MCF 10A (cell line): ENCODE data around the gene HEATR1. TPM values are rescaled to one million over a fixed set of nuclear protein-coding genes. Genes with fewer than 3 reads are reported as not detected.
A peak's percentile ranks its signal among the peaks of the same experiment; 100 is the strongest.

Source experiments
- BruUV-seq: library from RNA; stranded (reverse); fragments of 400-500 nt; replicated peaks from 2 replicates; lab custom pipeline; 2021; lab: Mats Ljungman, UMichigan
- CTCF ChIA-PET: fragments of 300-600 bp; sonication (Branson Sonifier 250); formaldehyde crosslinking; extraction: SDS; loops from one replicate; lab custom pipeline; 2021; ENCODE audit warnings: antibody characterized with exemption, inconsistent platforms; lab: Yijun Ruan, JAX
- POLR2A ChIA-PET: fragments of 300-600, 350-650 bp; sonication (Branson Sonifier 250); formaldehyde crosslinking; extraction: SDS; loops from one replicate; lab custom pipeline; 2020; ENCODE audit warnings: antibody characterized with exemption, inconsistent platforms; lab: Yijun Ruan, JAX
- DNase-seq: peaks from one replicate; pipeline ENCODE4 v3.0.0-alpha.2; 2018; ENCODE audit not compliant: unreplicated experiment
- H3K27ac Mint-ChIP-seq: one replicate; pipeline ENCODE4 v1.8.0; 2022; ENCODE audit warnings: mild to moderate bottlenecking, low read depth, mixed read lengths; ENCODE audit not compliant: unreplicated experiment
- H3K27me3 Mint-ChIP-seq: one replicate; pipeline ENCODE4 v1.8.0; 2022; ENCODE audit warnings: mixed read lengths; ENCODE audit not compliant: insufficient read depth, unreplicated experiment
- H3K36me3 Mint-ChIP-seq: one replicate; pipeline ENCODE4 v1.8.0; 2022; ENCODE audit warnings: mild to moderate bottlenecking, moderate library complexity, mixed read lengths; ENCODE audit not compliant: insufficient read depth, unreplicated experiment
- H3K4me1 Mint-ChIP-seq: one replicate; pipeline ENCODE4 v1.8.0; 2022; ENCODE audit warnings: mixed read lengths; ENCODE audit not compliant: insufficient read depth, unreplicated experiment
- H3K4me3 Mint-ChIP-seq: one replicate; pipeline ENCODE4 v1.8.0; 2022; ENCODE audit warnings: mild to moderate bottlenecking, moderate library complexity, mixed read lengths; ENCODE audit not compliant: unreplicated experiment
- H3K9me3 Mint-ChIP-seq: one replicate; pipeline ENCODE4 v1.8.0; 2022; ENCODE audit warnings: mixed read lengths; ENCODE audit not compliant: unreplicated experiment
- intact Hi-C: fragments of 100-400 bp; cut with micrococcal nuclease; formaldehyde crosslinking; loops from 2 replicates; pipeline ENCODE4 v1.14.1; 2022
- total RNA-seq: library from RNA; stranded (reverse); gene quantifications from 2 replicates; pipeline ENCODE4 v1.2.3, GENCODE V29; 2022
- TF ChIP-seq, protein P1 (sequence below): fragments of 200-600 bp; IDR thresholded peaks from one replicate; pipeline ENCODE4 v1.8.0; 2022; ENCODE audit warnings: antibody characterized with exemption, mild to moderate bottlenecking; ENCODE audit not compliant: unreplicated experiment

Gene HEATR1
- total RNA-seq, 1 experiment from 2014 or later = 128 TPM

DNA sequence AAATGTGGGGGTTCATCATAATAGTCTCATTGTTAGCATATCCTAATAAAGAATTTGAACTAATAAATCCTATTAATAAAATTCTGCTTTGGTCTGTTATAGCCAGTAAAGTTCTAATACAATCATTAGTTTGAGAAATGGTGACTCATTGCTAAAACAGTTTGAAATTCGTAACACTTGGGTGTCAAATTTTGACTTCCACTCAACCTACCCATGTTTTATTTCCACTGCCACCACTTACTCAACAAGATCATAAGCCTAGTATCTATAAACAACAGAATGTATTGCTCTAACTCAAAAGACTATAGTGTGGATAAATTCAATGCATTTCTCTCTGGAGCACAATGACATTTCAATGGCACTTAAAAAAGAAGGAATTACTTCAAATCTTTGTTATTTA, 51.4 kb downstream of the HEATR1 start:
- DNase-seq = no peak
- POLR2A ChIA-PET = interaction anchor here (0.9 to 3.6 kb wide), 3 partner anchors 11 to 22 kb away, joined by 3 to 17 read pairs (median 3); no protein-coding TSS in a partner anchor

DNA sequence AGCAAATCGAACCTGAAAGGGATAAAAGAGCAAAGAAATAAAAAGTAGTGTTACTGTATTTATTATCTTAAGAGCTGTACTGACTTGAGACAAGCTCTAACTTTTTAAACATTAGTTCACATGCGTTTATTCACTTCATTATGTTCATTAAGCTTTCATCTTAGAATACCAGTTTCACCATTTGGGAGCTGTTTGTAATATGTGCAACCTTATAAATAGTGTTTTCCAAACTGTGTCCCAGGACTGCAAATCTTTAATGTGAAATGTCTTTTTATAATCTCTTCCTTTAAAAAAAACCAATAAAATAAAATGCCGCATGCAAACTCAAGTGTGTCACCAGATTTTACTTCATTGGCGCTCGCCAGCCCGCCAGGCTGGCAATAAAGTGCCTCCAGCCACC, 52.2 kb downstream of the HEATR1 start:
- no peaks in the 10 kb centered on the region for H3K9me3 Mint-ChIP-seq
- DNase-seq = no peak
- TF ChIP-seq, protein P1, sequence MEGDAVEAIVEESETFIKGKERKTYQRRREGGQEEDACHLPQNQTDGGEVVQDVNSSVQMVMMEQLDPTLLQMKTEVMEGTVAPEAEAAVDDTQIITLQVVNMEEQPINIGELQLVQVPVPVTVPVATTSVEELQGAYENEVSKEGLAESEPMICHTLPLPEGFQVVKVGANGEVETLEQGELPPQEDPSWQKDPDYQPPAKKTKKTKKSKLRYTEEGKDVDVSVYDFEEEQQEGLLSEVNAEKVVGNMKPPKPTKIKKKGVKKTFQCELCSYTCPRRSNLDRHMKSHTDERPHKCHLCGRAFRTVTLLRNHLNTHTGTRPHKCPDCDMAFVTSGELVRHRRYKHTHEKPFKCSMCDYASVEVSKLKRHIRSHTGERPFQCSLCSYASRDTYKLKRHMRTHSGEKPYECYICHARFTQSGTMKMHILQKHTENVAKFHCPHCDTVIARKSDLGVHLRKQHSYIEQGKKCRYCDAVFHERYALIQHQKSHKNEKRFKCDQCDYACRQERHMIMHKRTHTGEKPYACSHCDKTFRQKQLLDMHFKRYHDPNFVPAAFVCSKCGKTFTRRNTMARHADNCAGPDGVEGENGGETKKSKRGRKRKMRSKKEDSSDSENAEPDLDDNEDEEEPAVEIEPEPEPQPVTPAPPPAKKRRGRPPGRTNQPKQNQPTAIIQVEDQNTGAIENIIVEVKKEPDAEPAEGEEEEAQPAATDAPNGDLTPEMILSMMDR = no peak
- no peak overlapping the region for H3K4me3 Mint-ChIP-seq
- H3K27ac Mint-ChIP-seq = peak overlapping the region; percentile 21
- BruUV-seq = no TSS peak
- POLR2A ChIA-PET = interaction anchor here (0.7 to 3.6 kb wide), 6 partner anchors 12 to 23 kb away, joined by 3 to 17 read pairs (median 4); no protein-coding TSS in a partner anchor
- intact Hi-C loops = no loop called here
- peaks cover 100% of the 10 kb centered on the region for H3K36me3 Mint-ChIP-seq
- CTCF ChIA-PET = interaction anchor here (0.7 to 2.2 kb wide), 3 partner anchors 8 to 443 kb away, joined by 4 to 7 read pairs (median 6); no protein-coding TSS in a partner anchor
- H3K4me1 Mint-ChIP-seq = no peaks in the 10 kb centered on the region
- H3K27me3 Mint-ChIP-seq = no peaks in the 10 kb centered on the region

More for the DNA sequence above, 51.4 kb downstream of the HEATR1 start:
- CTCF ChIA-PET = no interaction called here
- Mint-ChIP-seq H3K27me3 (no peaks in the 10 kb centered on the region), H3K27ac (peak overlapping the region; percentile 21), H3K4me3 (no peak overlapping the region), H3K9me3 (no peaks in the 10 kb centered on the region), H3K36me3 (peaks cover 100% of the 10 kb centered on the region), H3K4me1 (no peaks in the 10 kb centered on the region)
- no TSS peak for BruUV-seq
- intact Hi-C loops = no loop called here
- TF ChIP-seq, protein P1 = no peak

DNA sequence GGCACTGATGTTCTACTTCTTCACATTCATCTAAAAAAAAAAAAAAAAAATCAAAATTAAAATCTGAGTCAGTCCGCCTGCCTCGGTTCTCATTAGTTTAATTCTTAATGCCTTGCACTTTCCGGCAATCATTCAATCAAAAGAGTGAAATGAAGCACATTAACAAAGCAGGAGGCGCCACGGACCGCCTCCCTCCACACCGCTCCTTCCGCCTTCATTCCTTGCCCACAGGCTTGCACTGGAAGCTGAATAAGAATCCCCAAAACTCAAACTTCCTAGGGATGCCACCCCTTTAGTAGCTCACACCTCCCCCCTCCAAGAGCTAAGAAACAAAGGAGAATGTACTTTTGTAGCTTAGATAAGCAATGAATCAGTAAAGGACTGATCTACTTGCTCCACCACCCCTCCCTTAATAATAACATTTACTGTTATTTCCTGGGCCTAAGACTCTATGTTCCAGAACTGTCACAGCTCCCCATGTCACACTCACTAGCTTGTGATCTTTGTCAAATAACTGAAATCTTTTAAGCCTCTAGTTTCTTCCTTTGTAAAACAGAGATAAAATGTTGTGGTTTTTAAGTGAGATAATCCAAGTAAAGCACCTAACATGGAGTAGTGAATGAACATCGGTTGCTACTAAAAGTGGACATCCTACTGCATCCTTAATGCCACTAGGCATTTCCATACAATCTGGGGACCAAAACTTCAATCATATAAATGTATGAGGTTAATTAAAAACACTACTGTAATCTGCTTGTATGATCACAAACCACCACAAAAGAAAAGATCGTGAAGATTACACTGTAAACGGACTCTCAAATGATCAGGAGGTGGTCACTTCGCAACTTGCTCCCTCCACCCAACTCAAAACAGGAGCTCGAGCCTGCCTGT, 53.1 kb downstream of the HEATR1 start:
- no peak overlapping the region for H3K27ac Mint-ChIP-seq
- H3K36me3 Mint-ChIP-seq = peaks cover 100% of the 10 kb centered on the region
- ChIA-PET POLR2A (interaction anchor here (0.6 to 3.6 kb wide), 9 partner anchors 8 to 52 kb away, joined by 3 to 17 read pairs (median 4); no protein-coding TSS in a partner anchor), CTCF (interaction anchor here (0.6 to 2.2 kb wide), 8 partner anchors 9 to 1032 kb away, joined by 3 to 7 read pairs (median 4); no protein-coding TSS in a partner anchor)
- BruUV-seq = no TSS peak
- no peaks in the 10 kb centered on the region for H3K27me3 Mint-ChIP-seq
- no peaks in the 10 kb centered on the region for H3K9me3 Mint-ChIP-seq
- TF ChIP-seq, protein P1 = no peak
- no peak for DNase-seq
- intact Hi-C loops = no loop called here
- H3K4me3 Mint-ChIP-seq = no peak overlapping the region
- H3K4me1 Mint-ChIP-seq = no peaks in the 10 kb centered on the region

DNA sequence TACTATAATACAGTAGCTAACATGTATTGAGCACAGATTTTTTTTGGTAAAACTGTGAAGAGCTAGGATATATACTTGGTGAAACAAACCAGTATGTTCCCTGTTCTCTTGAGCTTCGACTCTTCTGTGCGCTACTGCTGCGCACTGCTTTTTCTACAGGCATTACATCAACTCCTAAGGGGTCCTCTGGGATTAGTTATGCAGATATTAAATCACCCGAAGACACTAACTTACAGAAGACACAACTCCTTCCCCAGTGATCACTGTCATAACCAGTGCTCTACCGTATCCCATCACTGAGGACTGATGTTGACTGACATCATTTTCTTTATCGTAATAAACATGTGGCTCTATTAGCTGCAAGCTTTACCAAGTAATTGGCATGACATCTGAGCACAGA, 55.9 kb downstream of the HEATR1 start:
- TF ChIP-seq, protein P1 = no peak
- POLR2A ChIA-PET = interaction anchor here (0.7 to 2.9 kb wide), 5 partner anchors 11 to 32 kb away, joined by 3 to 14 read pairs (median 6); partner anchors contain the start of gene LGALS8
- no peak overlapping the region for H3K27ac Mint-ChIP-seq
- peaks cover 99% of the 10 kb centered on the region for H3K36me3 Mint-ChIP-seq
- intact Hi-C loops = no loop called here
- BruUV-seq = no TSS peak
- H3K27me3 Mint-ChIP-seq = no peaks in the 10 kb centered on the region
- no peak for DNase-seq
- no peaks in the 10 kb centered on the region for H3K4me1 Mint-ChIP-seq
- no peak overlapping the region for H3K4me3 Mint-ChIP-seq
- CTCF ChIA-PET = interaction anchor here (0.5 to 1.6 kb wide), 10 partner anchors 10 to 1132 kb away, joined by 3 to 7 read pairs (median 3); partner anchors contain the start of gene HEATR1
- H3K9me3 Mint-ChIP-seq = no peaks in the 10 kb centered on the region
